ENCODE data around the gene CEP55. TPM values are rescaled to one million over a fixed set of nuclear protein-coding genes. Genes with fewer than 3 reads are reported as not detected.

CEP55 gene
- total RNA-seq, 1 donor from 2014 or later, result 1.4 TPM

GRCh38 chr10:93548376-93549071 lies 52.1 kb downstream of the CEP55 start:
- H3K4me1 ChIP-seq, result no peaks in the 10 kb centered on the region
- no peaks in the 10 kb centered on the region for H3K36me3 ChIP-seq
- no peak overlapping the region for H3K27ac ChIP-seq
- no peak for ATAC-seq
- H3K27me3 ChIP-seq (ENCODE audit: low read depth), result no peaks in the 10 kb centered on the region
- H3K9me3 ChIP-seq, result no peaks in the 10 kb centered on the region
- H3K4me3 ChIP-seq, result no peak overlapping the region
- TF ChIP-seq CTCF (IDR thresholded peaks at IDR 0.05), result no peak
- intact Hi-C loops (cut with DNase I), result no loop called here
- no peak for DNase-seq

- H3K36me3 ChIP-seq, result no peaks in the 10 kb centered on the region
- no peaks in the 10 kb centered on the region for H3K27me3 ChIP-seq (ENCODE audit: low read depth)
- no peaks in the 10 kb centered on the region for H3K9me3 ChIP-seq
- ATAC-seq (no peak), DNase-seq (no peak)
- H3K4me1 ChIP-seq, result no peaks in the 10 kb centered on the region
- intact Hi-C loops (cut with DNase I), result no loop called here
- H3K27ac ChIP-seq, result no peak overlapping the region
- no peak for TF ChIP-seq CTCF (IDR thresholded peaks at IDR 0.05)
- H3K4me3 ChIP-seq, result no peak overlapping the region
Measured at GRCh38 chr10:93550606-93551005, 54.2 kb downstream of the CEP55 start.

- intact Hi-C loops (cut with DNase I), result no loop called here
- no peak overlapping the region for H3K27ac ChIP-seq
Measured at GRCh38 chr10:93552780-93553179, 56.4 kb downstream of the CEP55 start.

GRCh38 chr10:93553482-93554315 lies 57.3 kb downstream of the CEP55 start:
- intact Hi-C loops (cut with DNase I), result no loop called here

More at GRCh38 chr10:93552780-93553179, 56.4 kb downstream of the CEP55 start:
- ATAC-seq, result no peak
- no peak for TF ChIP-seq CTCF (IDR thresholded peaks at IDR 0.05)
- Histone ChIP-seq H3K4me3 (no peak overlapping the region), H3K9me3 (no peaks in the 10 kb centered on the region), H3K4me1 (no peaks in the 10 kb centered on the region), H3K36me3 (no peaks in the 10 kb centered on the region), H3K27me3 (ENCODE audit: low read depth) (no peaks in the 10 kb centered on the region)
- no peak for DNase-seq

GRCh38 chr10:93554316-93554663 lies 57.9 kb downstream of the CEP55 start:
- no peak overlapping the region for H3K4me3 ChIP-seq
- no peak for TF ChIP-seq CTCF (IDR thresholded peaks at IDR 0.05)
- H3K27ac ChIP-seq, result no peak overlapping the region
- no peaks in the 10 kb centered on the region for H3K4me1 ChIP-seq
- intact Hi-C loops (cut with DNase I), result no loop called here
- no peaks in the 10 kb centered on the region for H3K36me3 ChIP-seq
- no peak for DNase-seq
- H3K9me3 ChIP-seq, result no peaks in the 10 kb centered on the region
- no peak for ATAC-seq
- no peaks in the 10 kb centered on the region for H3K27me3 ChIP-seq (ENCODE audit: low read depth)

More at GRCh38 chr10:93553482-93554315, 57.3 kb downstream of the CEP55 start:
- DNase-seq, result no peak
- no peak for ATAC-seq
- Histone ChIP-seq H3K27ac (no peak overlapping the region), H3K36me3 (no peaks in the 10 kb centered on the region), H3K4me3 (no peak overlapping the region), H3K4me1 (no peaks in the 10 kb centered on the region), H3K27me3 (ENCODE audit: low read depth) (no peaks in the 10 kb centered on the region), H3K9me3 (no peaks in the 10 kb centered on the region)
- TF ChIP-seq CTCF (IDR thresholded peaks at IDR 0.05), result no peak
